HEK293T (cell line): ENCODE measurements around the gene RPS15A.
A peak's percentile ranks its signal among the peaks of the same experiment; 100 is the strongest.

Source experiments
- CTCF ChIA-PET: fragments of 350-600 bp; formaldehyde crosslinking; extraction: SDS; loops from one replicate; lab custom pipeline; 2021; ENCODE audit warnings: antibody characterized with exemption, inconsistent platforms; lab: Yijun Ruan, JAX
- POLR2A ChIA-PET: fragments of 350-600 bp; formaldehyde crosslinking; extraction: SDS; loops from one replicate; lab custom pipeline; 2020; ENCODE audit warnings: antibody characterized with exemption, inconsistent platforms; lab: Yijun Ruan, JAX
- DNase-seq: peaks from one replicate; pipeline ENCODE4 v3.0.0; 2012; ENCODE audit warnings: mixed read lengths; ENCODE audit errors: extremely low spot score
- ARNT ChIP-seq: fragments of 450-650 bp; IDR thresholded peaks from 2 replicates; pipeline ENCODE4 v1.6.1; 2017; ENCODE audit warnings: mild to moderate bottlenecking
- BHLHE40 ChIP-seq: fragments of 450-650 bp; IDR thresholded peaks from 2 replicates; pipeline ENCODE4 v1.6.1; 2016; ENCODE audit warnings: mild to moderate bottlenecking, moderate library complexity, borderline replicate concordance
- CTBP1 ChIP-seq: fragments of 450-650 bp; IDR thresholded peaks from 2 replicates; pipeline ENCODE4 v1.6.1; 2016; ENCODE audit warnings: borderline replicate concordance
- ELF4 ChIP-seq: fragments of 450-650 bp; IDR thresholded peaks from 2 replicates; pipeline ENCODE4 v1.6.1; 2017; ENCODE audit warnings: antibody characterized with exemption
- FOXA1 ChIP-seq: fragments of 450-650 bp; IDR thresholded peaks from 2 replicates; pipeline ENCODE4 v1.6.1; 2016; ENCODE audit warnings: mild to moderate bottlenecking
- FOXK2 ChIP-seq: fragments of 450-650 bp; IDR thresholded peaks from 2 replicates; pipeline ENCODE4 v1.6.1; 2016; ENCODE audit warnings: mild to moderate bottlenecking
- FOXM1 ChIP-seq: fragments of 450-650 bp; IDR thresholded peaks from 2 replicates; pipeline ENCODE4 v1.6.1; 2017; ENCODE audit warnings: mild to moderate bottlenecking, borderline replicate concordance
- HDGF ChIP-seq: fragments of 450-650 bp; IDR thresholded peaks from 2 replicates; pipeline ENCODE4 v1.6.1; 2017; ENCODE audit warnings: antibody characterized with exemption, borderline replicate concordance
- L3MBTL2 ChIP-seq: fragments of 450-650 bp; conservative IDR thresholded peaks from 2 replicates; pipeline ENCODE4 v1.6.1; 2016; ENCODE audit warnings: mild to moderate bottlenecking
- LEF1 ChIP-seq: fragments of 450-650 bp; IDR thresholded peaks from 2 replicates; pipeline ENCODE4 v1.6.1; 2017; ENCODE audit warnings: mild to moderate bottlenecking, borderline replicate concordance
- NFRKB ChIP-seq: fragments of 450-650 bp; IDR thresholded peaks from 2 replicates; pipeline ENCODE4 v1.6.1; 2016; ENCODE audit warnings: mild to moderate bottlenecking, moderate library complexity
- SP1 ChIP-seq: fragments of 450-650 bp; IDR thresholded peaks from 2 replicates; pipeline ENCODE4 v1.6.1; 2017
- SUZ12 ChIP-seq: fragments of 450-650 bp; IDR thresholded peaks from 2 replicates; pipeline ENCODE4 v1.6.1; 2016; ENCODE audit warnings: mild to moderate bottlenecking
- TARDBP ChIP-seq: fragments of 450-650 bp; IDR thresholded peaks from 2 replicates; pipeline ENCODE4 v1.6.1; 2016
- ZNF384 ChIP-seq: fragments of 450-650 bp; IDR thresholded peaks from 2 replicates; pipeline ENCODE4 v1.6.1; 2016
- TF ChIP-seq, protein P1 (sequence below): fragments of 450-650 bp; IDR thresholded peaks from 2 replicates; pipeline ENCODE4 v1.6.1; 2016

RPS15A gene

DNA sequence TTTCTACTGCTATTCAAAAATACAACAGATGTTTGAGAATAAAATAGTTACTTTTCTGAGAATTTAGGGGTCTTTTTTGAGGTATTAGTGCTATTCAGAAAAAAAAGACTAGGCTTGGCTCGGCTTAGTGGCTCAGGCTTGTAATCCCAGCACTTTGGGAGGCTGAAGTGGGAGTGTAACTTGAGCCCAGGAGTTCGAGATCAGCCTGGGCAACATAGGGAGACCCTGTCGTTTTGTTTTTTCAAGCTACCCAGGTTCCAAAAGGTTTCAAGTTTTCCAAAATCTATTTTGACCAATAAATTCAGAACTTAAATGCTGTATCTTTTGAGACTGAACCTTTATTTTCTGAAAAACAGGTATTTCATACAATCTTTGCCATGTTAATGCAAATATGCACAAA lies 14.4 kb upstream of the RPS15A start:
- TF ChIP-seq FOXA1 (no peak), CTBP1 (no peak), BHLHE40 (no peak), L3MBTL2 (no peak), ELF4 (no peak), SP1 (no peak), ZNF384 (no peak), FOXK2 (no peak)
- TF ChIP-seq, protein P1, sequence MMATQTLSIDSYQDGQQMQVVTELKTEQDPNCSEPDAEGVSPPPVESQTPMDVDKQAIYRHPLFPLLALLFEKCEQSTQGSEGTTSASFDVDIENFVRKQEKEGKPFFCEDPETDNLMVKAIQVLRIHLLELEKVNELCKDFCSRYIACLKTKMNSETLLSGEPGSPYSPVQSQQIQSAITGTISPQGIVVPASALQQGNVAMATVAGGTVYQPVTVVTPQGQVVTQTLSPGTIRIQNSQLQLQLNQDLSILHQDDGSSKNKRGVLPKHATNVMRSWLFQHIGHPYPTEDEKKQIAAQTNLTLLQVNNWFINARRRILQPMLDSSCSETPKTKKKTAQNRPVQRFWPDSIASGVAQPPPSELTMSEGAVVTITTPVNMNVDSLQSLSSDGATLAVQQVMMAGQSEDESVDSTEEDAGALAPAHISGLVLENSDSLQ = no peak
- ChIA-PET POLR2A (interaction anchor here (0.8 to 2.5 kb wide), 2 partner anchors 15 to 141 kb away, joined by 3 to 19 read pairs; partner anchors contain the start of gene RPS15A), CTCF (no interaction called here)
- DNase-seq = no peak

DNA sequence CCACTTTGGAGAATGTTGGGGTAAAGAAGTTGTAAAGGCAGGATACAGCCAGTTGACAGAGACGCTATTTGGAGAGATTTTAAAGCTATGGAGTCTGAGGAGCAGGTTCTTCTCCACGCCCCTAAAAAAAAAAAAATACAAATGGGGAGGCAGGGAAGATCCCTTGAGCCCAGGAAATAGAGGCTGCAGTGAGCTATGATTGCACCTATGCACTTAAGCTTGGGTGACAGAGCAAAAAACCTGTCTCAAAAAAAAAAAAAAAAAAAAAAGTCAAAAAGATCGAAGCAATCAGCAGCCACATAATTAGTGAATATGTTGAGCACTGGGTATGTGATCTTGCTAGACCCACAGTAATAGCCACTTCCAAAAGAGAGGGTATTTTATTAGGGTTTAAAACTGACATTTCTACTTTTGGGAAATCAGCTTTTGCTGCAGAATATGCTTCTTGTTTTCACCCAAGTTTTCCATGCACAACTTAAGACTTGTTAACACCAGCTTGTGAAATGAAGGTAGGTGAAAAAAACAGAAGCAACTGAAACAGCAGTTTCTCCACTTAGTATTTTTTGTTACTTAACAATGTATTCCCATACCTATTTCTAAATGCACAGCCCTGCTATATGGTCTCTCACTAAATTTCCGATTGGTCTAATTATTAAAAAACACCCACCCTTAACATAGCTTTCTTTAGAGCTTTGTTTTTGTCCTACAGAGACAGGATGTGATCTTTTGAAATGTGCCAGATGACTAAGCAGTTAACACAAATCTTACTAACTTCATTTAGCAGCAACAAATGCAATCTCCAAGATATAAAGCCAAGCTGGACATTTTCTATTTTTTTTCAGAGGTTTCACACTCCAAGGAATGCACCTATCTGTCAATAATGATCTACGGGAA lies 13.7 kb upstream of the RPS15A start:
- CTCF ChIA-PET = interaction anchor here (0.6 kb wide), 1 partner anchor 578 kb away, joined by 3 read pairs; no protein-coding TSS in a partner anchor
- no peak for DNase-seq
- no peak for TF ChIP-seq LEF1
- no peak for TF ChIP-seq FOXM1
- no peak for TF ChIP-seq FOXK2
- TF ChIP-seq SUZ12 = no peak
- TF ChIP-seq ARNT = no peak
- no peak for TF ChIP-seq SP1
- POLR2A ChIA-PET = interaction anchor here (2.5 kb wide), 1 partner anchor 14 kb away, joined by 19 read pairs; the partner anchor contains the start of gene RPS15A

DNA sequence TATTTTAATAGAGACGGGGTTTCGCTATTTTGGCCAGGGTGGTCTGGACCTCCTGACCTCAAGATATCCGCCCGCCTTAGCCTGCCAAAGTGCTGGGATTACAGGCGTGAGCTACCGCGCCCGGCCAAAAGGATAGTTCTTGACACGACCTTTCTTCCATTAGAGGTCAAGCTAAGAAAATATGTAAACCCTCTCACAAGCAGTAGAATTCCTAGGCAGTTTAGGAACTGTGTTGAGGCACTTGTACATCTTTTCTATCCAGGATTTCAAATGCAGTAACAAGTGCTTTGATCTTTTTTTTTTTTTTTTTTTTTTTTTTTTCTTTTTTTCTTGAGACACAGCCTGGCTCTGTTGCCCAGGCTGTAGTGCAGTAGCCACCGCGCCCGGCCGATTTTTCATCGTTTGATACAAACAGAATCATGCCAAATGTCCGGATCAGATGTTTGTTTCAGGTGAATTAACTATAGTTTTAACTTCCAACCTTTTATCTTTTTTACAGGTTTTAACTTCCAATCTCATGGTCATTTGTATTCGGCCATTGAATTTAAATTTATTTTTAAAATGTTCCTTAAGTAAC lies 12.7 kb upstream of the RPS15A start:
- DNase-seq = no peak
- ChIA-PET CTCF (no interaction called here), POLR2A (interaction anchor here (2.1 to 5.7 kb wide), 2 partner anchors 13 to 156 kb away, joined by 10 to 172 read pairs; partner anchors contain the start of gene RPS15A)
- TF ChIP-seq FOXK2 = no peak
- TF ChIP-seq ZNF384 = peak; percentile 79

DNA sequence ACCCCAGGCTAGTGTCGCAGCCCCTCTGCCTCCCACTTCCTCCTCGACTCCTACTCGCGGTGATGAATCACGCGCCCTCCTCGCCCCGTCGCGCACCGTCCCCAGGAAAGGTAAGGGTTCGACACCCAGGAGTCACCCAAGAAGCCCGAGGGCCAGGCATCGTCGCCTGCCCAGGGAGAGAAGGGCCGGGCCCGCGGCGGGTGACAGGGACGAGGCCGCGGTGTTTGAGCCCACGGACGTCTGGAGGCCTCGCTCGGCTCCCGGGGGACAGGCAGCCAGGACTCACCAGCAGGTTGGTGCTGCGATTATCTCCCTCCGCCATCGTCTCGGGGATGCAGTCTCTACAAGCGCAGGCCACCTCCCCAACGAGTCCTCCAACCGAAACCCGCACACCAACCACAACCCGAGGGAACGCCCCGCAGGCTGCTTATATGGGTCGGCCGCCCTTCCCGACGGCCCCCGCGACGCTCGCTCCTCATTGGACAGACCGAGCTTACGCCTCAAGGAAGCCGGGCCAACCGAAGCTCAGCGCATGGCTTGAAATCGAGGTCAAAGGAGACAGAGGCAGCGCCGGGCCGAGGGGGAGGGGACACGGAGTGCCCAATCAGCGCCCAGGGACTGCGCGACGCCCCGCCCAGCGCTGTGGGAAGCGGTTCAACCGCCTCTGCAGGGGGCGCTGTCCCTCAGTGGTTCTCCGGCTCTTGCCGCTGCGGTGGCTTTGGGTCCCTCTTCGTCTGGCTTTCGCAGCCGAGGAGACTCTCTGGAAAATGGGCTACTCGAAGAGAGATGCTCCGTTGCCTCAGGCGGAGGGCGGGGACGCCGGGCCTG lies 11.2 kb upstream of the RPS15A start, which contains the start of gene ARL6IP1:
ARL6IP1 (minus strand) TSS at position 405 of the 828 bp plus-strand sequence; CDS start at position 322, 83 bp downstream.
- peak; percentile 96 for DNase-seq
- POLR2A ChIA-PET = interaction anchor here (0.6 to 5.7 kb wide), 28 partner anchors 9 to 344 kb away, joined by 3 to 172 read pairs (median 4); partner anchors contain the start of genes COQ7, RPS15A and TMC7
- CTCF ChIA-PET = interaction anchor here (0.6 to 1.4 kb wide), 12 partner anchors 9 to 384 kb away, joined by 3 to 7 read pairs (median 4); partner anchors contain the start of gene RPS15A
- TF ChIP-seq BHLHE40 (no peak), ZNF384 (no peak), SP1 (no peak), CTBP1 (peak; percentile 33; the same call in 1 of the 2 replicates), HDGF (0 out of 2 replicates have a peak, but pooled peaks have one; percentile 77), L3MBTL2 (peak; percentile 30; the same call in 1 of the 2 replicates), FOXK2 (no peak), LEF1 (no peak), NFRKB (no peak), ELF4 (peak; percentile 95), FOXM1 (peak; percentile 100), FOXA1 (no peak), SUZ12 (no peak)
- TF ChIP-seq, protein P1 = peak; percentile 78

DNA sequence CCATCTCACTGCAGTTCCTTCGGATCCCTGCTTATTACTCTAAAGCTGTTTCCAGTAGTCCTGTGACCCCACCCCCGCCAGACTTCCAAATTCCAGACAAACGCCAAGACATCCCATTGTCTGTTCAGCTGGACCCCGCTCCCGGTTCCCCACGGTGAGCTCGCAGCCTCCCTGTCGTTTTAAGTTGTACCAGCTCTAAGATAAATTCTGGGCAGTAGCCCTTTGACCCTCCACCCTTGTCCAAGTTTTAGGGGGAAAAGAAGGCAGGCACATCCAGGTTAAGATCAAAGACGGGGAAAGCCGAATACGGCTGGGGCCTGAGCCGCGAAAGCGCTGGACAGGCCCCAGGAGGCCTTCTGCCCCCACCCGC lies 10.6 kb upstream of the RPS15A start:
- CTCF ChIA-PET = interaction anchor here (1.4 kb wide), 1 partner anchor 10 kb away, joined by 4 read pairs; no protein-coding TSS in a partner anchor
- POLR2A ChIA-PET = interaction anchor here (0.6 to 5.7 kb wide), 5 partner anchors 11 to 183 kb away, joined by 3 to 172 read pairs (median 3); partner anchors contain the start of genes RPS15A and TMC7
- TF ChIP-seq FOXM1 (no peak), TARDBP (no peak), SP1 (no peak)
- no peak for DNase-seq

DNA sequence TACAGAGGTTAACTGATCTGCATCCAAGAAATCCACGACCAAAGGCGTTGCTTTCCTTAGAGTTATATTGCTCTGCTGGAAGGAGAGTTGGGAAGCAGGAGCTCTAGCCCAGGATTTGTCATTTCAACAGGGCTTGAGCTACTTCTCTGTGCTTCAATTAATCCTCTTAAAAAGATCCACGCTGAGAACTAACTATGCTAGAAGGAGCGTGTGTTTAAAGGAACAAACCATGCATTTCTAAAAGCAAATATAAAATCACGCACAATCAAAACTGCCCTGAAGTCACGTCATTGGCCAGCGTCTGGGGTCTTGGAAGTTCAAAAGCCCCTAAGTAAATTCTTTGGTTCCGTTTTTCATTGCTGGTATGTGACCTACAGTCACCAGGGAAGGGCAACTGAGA lies 10.2 kb upstream of the RPS15A start:
- TF ChIP-seq NFRKB = no peak
- TF ChIP-seq ELF4 = no peak
- no peak for TF ChIP-seq SUZ12
- no peak for TF ChIP-seq BHLHE40
- no peak for TF ChIP-seq FOXA1
- TF ChIP-seq FOXK2 = no peak
- no peak for TF ChIP-seq ZNF384
- TF ChIP-seq HDGF = no peak
- no peak for DNase-seq
- ChIA-PET POLR2A (interaction anchor here (1.0 to 5.7 kb wide), 4 partner anchors 10 to 164 kb away, joined by 3 to 172 read pairs (median 4); partner anchors contain the start of gene RPS15A), CTCF (no interaction called here)
